Kidney (tissue), 14 donors: ENCODE measurements around the gene MT1H. TPM values are rescaled to one million over a fixed set of nuclear protein-coding genes. Genes with fewer than 3 reads are reported as not detected.
A peak's percentile ranks its signal among the peaks of the same experiment; 100 is the strongest.
"Not testable (repeated sequence)": the region's sequence is repeated elsewhere in the genome, so short reads cannot be mapped to it uniquely, and the experiment has no call there.

Source experiments
- DNase-seq, 5 donors: peaks; one replicate each; pipeline ENCODE4 v3.0.0-alpha.2; 2013 to 2020
- FAIRE-seq: peaks from 2 replicates; lab custom pipeline; 2012; peaks lifted over from hg19 to GRCh38; lab: Jason Lieb, UNC
- H3K27ac ChIP-seq, 2 donors: one replicate each; pipeline ENCODE4 v1.7.0; 2013; ENCODE audit warnings: low read depth in 2 of 2, low read length in 2 of 2, inconsistent platforms in 1 of 2
- H3K27me3 ChIP-seq: one replicate; pipeline ENCODE4 v1.7.1; 2013; ENCODE audit warnings: low read length, inconsistent platforms; ENCODE audit not compliant: control insufficient read depth, insufficient read depth
- H3K36me3 ChIP-seq, 3 donors: one replicate each; pipeline versions ENCODE4 v1.7.0 to v1.7.1; 2013; ENCODE audit warnings: low read length in 3 of 3, control low read depth in 1 of 3, inconsistent platforms in 1 of 3; ENCODE audit not compliant: insufficient read depth in 3 of 3, control insufficient read depth in 2 of 3
- H3K4me1 ChIP-seq, 3 donors: one replicate each; pipeline versions ENCODE4 v1.7.0 to v1.7.1; 2013; ENCODE audit warnings: low read length in 3 of 3, inconsistent platforms in 1 of 3, low read depth in 1 of 3; ENCODE audit not compliant: control insufficient read depth in 2 of 3, insufficient read depth in 2 of 3
- H3K4me3 ChIP-seq, 3 donors: one replicate each; pipeline versions ENCODE4 v1.7.0 to v1.8.1; 2013; ENCODE audit warnings: low read length in 3 of 3, control low read depth in 1 of 3, inconsistent platforms in 1 of 3
- H3K9ac ChIP-seq, 3 donors: one replicate each; pipeline versions ENCODE4 v1.7.0 to v1.7.1; 2013; ENCODE audit warnings: low read length in 3 of 3, control low read depth in 1 of 3, inconsistent platforms in 1 of 3
- H3K9me3 ChIP-seq, 3 donors: one replicate each; pipeline versions ENCODE4 v1.7.0 to v1.7.1; 2013; ENCODE audit warnings: low read length in 3 of 3, control low read depth in 1 of 3, inconsistent platforms in 1 of 3; ENCODE audit not compliant: control insufficient read depth in 2 of 3, insufficient read depth in 1 of 3
- intact Hi-C: fragments of 100-400 bp; cut with DNase I; formaldehyde crosslinking; loops from one replicate; pipeline ENCODE4 v1.11.1; 2022
- polyA plus RNA-seq: library from polyadenylated mRNA; stranded (reverse); fragments of 350-450 nt; fragmentation: Illumina TruSeq; extraction: RNeasy Lipid Tissue Mini Kit (QIAGEN cat#74804); gene quantifications from one replicate; pipeline ENCODE4 v1.2.3, GENCODE V29; 2014; ENCODE audit warnings: low read depth, low replicate concordance; ENCODE audit not compliant: insufficient read depth
- total RNA-seq: library from RNA; stranded (reverse); fragmentation: NEBNext Ultra II Directional; extraction: Animal tissue kit (Norgen Biotek cat#: 25700); gene quantifications from one replicate; pipeline ENCODE4 v1.2.1, GENCODE V29; 2021
- TF ChIP-seq, protein P1 (sequence below): IDR thresholded peaks from 3 replicates; pipeline ENCODE4 v1.5.1; 2012; ENCODE audit warnings: mild to moderate bottlenecking, moderate library complexity, borderline replicate concordance; ENCODE audit not compliant: insufficient read depth; ENCODE audit errors: extremely low read depth
- donor health status: control.
- donor health status: control.
- donor health status: control.
- donor health status: control.
- donor health status: control.
- donor health status: DM: yes; HTN: yes; CAD: no.
- donor health status: Normal renal cell carcinoma (clear cell type).

Gene MT1H
- total and polyA plus RNA-seq, 2 donors from 2014 or later: 4.4 to 606 TPM

DNA sequence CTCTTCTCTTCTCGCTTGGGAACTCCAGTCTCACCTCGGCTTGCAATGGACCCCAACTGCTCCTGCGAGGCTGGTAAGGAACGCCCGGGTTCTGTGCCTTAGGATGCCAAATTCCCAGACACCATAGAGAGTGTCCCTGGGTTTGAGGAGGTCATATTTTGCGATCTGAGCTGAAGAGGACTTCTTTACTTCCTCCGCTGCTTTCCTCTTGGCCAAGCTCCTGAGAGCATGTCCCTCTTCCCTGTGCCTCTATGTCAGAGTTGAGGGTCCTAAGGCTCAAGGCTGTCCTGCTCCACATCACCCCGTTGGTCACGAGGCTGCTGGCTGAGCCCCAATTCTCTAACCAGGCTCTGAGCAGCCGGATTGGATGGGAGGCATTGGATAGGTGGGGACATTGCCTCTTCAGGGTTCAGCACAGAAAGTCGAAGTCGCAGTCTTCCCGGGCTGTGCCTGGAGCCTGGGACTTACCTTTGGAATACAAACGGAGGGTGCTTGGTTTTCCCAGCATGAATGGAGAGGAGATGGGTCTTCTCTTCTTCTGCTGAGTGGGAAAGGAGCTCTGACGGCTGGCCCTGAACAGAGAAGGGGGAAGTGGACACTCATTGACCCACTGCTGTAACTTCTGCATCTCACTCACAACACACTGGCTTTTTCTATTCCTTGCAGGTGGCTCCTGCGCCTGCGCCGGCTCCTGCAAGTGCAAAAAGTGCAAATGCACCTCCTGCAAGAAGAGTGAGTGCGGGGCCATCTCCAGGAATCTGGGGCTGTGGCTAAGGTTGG lies 416 bp downstream of the MT1H start:
- Histone ChIP-seq H3K27me3 (peaks cover 58% of the 10 kb centered on the region), H3K4me3 (peak overlapping the region in 2 of 3 donors; percentile 65 to 76)
- intact Hi-C loops: no loop called here

GRCh38 chr16:56670620-56670934 lies 963 bp downstream of the MT1H start:
- Histone ChIP-seq H3K4me1 (peaks cover 0 to 8% (median 0%) of the 10 kb centered on the region in 3 donors), H3K9me3 (no peaks in the 10 kb centered on the region), H3K27me3 (peaks cover 64% of the 10 kb centered on the region), H3K36me3 (no peaks in the 10 kb centered on the region), H3K9ac (no peak overlapping the region), H3K4me3 (peak overlapping the region in 2 of 3 donors; percentile 65 to 76), H3K27ac (peak overlapping the region in 1 of 2 donors; percentile 28)
- TF ChIP-seq, protein P1, sequence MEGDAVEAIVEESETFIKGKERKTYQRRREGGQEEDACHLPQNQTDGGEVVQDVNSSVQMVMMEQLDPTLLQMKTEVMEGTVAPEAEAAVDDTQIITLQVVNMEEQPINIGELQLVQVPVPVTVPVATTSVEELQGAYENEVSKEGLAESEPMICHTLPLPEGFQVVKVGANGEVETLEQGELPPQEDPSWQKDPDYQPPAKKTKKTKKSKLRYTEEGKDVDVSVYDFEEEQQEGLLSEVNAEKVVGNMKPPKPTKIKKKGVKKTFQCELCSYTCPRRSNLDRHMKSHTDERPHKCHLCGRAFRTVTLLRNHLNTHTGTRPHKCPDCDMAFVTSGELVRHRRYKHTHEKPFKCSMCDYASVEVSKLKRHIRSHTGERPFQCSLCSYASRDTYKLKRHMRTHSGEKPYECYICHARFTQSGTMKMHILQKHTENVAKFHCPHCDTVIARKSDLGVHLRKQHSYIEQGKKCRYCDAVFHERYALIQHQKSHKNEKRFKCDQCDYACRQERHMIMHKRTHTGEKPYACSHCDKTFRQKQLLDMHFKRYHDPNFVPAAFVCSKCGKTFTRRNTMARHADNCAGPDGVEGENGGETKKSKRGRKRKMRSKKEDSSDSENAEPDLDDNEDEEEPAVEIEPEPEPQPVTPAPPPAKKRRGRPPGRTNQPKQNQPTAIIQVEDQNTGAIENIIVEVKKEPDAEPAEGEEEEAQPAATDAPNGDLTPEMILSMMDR: no peak
- DNase-seq (no peak), FAIRE-seq (no peak)
- intact Hi-C loops: no loop called here

More for the DNA sequence above, 416 bp downstream of the MT1H start:
- Histone ChIP-seq H3K9ac (no peak overlapping the region), H3K36me3 (no peaks in the 10 kb centered on the region), H3K4me1 (peaks cover 0 to 8% (median 0%) of the 10 kb centered on the region in 3 donors), H3K9me3 (no peaks in the 10 kb centered on the region), H3K27ac (no peak overlapping the region)
- no peak for DNase-seq
- TF ChIP-seq, protein P1: no peak
- no peak for FAIRE-seq

DNA sequence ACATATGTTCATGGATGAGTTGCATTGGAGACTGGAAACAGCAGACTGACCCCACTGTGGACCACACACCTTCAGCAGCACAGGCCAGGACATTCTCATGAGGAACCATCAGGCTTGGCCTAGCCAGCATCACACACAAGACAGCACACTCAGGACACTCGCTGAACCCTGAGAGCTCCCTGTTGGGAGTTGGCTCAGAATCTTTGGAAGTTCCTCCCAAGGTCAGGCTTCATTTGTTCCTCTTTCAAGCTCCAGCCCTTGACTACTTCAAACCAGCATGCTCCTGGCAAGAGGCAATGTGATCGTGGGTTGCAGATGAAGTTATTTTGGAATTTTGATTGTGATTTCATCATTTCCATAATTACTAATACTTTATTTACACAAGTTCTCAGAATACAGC lies 2.1 kb downstream of the MT1H start:
- peaks cover 62% of the 10 kb centered on the region for H3K27me3 ChIP-seq
- H3K9me3 ChIP-seq, H3K4me3 ChIP-seq, H3K9ac ChIP-seq, DNase-seq, H3K27ac ChIP-seq, H3K36me3 ChIP-seq, FAIRE-seq, intact Hi-C loops, H3K4me1 ChIP-seq: not testable (repeated sequence)

DNA sequence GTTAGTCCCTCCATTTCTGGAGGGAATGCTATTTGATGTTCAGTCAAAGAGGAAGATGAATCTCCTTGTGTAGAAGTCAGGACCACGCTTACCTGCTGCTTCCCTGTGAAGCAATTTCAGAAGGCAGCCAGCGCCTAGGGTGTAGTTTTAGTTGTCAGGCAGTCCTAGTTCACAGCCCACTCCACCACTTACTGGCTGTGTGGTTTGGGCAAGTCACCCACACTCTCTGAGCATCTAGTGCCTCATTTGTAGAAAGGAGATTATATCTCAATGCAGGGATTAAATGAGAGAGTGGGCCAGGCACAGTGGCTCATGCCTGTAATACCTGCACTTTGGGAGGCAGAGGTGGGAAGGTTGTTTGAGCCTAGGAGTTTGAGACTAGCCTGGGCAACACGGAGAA lies 2.6 kb downstream of the MT1H start:
- H3K9ac ChIP-seq, H3K4me1 ChIP-seq, FAIRE-seq, H3K27ac ChIP-seq, H3K36me3 ChIP-seq, H3K4me3 ChIP-seq, H3K9me3 ChIP-seq, intact Hi-C loops, DNase-seq: not testable (repeated sequence)
- H3K27me3 ChIP-seq: peaks cover 57% of the 10 kb centered on the region
